ENCODE data around the gene RTP5.

The RTP5 gene

GRCh38 chr2:241857572-241858121, 11.9 kb upstream of the RTP5 start:
- DNase-seq (ENCODE audit: low read depth in 2 of 3, low spot score in 1 of 3): no peak

DNA sequence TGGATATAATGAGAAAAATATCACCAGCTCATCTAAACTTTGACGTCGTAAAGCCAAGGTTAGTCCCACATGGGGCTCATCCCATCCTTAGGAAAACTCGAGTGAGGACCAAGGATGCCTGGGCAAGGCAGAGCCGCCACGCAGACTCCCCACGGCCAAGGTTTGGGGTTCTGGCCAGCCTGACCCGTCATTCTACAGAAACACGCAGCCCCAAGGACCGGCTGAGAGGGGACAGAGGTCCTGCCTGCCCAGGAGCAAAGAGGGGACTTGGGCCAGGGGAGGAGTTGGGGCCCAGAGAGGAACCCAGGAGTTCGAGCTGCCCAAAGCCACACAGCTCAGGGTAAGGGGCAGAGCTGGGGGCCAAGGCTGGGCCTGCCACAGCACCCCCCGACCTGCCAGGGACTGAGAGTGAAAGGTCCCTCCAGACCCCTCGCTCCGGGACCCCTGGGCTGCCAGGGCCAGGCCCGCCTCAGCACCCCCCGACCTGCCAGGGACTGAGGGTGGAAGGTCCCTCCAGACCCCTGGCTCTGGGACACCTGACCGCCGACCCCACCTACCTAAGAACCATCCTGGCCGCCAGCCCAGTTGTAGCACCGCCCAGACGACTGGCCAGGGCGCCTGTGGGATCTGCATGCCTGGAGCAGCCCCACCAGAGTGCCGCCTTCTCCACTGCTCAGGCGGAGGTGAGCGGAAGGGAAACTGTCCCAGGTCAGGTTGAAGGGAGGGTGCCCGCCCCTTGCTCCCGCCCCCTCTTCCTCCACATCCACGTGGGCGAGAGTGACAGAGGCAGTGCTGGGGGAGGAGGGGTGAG, 11.1 kb upstream of the RTP5 start, which contains the start of gene PDCD1:
PDCD1 (minus strand) TSS at position 689 of the 811 bp plus-strand sequence; CDS start at position 633, 56 bp downstream.
- DNase-seq (ENCODE audit: low read depth in 2 of 3, low spot score in 1 of 3): peak; percentile 64 to 69 (median 68)

DNA sequence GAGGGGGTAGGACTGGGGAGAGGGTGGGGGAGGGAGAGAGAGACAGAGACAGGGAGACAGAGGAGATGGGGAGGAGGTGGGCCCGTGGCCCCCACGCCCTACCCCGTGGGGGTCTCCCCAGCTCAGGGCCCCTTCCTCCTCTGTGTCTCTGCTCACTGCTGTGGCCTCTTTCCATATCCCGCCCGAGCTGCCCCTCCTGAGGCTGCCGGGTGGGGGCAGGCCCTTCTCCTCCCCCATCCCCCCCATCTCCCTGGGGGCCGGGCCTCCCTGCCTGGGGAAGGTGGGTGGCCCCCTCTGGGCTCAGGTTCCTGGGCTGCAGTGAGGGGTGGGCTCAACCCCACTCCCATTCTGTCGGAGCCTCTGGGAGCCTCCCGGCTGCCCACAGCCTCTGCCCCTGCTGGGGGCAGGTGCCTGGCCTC, 10.5 kb upstream of the RTP5 start:
- DNase-seq (ENCODE audit: low read depth in 2 of 3, low spot score in 1 of 3): no peak

DNA sequence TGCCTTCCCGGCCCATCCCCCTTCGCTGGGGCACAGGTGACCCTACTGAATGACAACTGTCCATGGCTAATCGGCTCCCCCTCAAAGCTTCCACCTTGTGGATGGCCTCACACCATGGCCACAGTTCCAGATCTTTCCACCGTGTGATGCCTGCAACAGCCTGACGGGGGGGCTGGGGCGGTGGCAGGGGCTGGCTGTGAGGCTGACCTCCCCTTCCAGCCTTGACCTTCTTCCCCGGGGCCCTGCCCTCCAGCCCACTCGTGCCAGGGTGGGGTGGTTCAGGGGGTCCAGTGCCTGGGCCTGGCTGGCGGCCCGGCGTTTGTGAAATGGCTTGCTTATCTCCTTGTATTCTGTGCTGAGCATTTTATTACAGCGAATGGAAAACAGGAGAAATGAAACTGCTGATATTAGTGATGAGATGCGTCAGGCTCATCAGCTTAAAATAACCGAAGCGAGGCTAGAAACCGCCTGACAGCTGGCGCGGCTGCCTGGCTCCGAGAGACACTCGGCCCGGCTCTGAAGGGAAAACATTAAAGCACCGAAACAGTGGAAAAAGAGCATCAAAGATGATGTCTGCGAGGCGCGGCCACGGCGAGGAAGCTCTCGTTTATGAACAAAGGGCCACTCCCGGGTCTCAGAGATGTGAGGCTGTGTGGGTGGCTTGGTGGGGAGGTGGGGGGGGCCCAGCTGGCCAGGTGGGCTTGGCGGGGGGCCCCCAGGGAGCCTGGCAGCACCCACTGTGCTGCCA, 9.9 kb upstream of the RTP5 start:
- peak; percentile 63 to 72 (median 72) for DNase-seq (ENCODE audit: low read depth in 2 of 3, low spot score in 1 of 3)

GRCh38 chr2:241860184-241861078, 9.1 kb upstream of the RTP5 start:
- DNase-seq (ENCODE audit: low read depth in 2 of 3, low spot score in 1 of 3): no peak

GRCh38 chr2:241861264-241861663, 8.3 kb upstream of the RTP5 start:
- DNase-seq (ENCODE audit: low read depth in 2 of 3, low spot score in 1 of 3): no peak

DNA sequence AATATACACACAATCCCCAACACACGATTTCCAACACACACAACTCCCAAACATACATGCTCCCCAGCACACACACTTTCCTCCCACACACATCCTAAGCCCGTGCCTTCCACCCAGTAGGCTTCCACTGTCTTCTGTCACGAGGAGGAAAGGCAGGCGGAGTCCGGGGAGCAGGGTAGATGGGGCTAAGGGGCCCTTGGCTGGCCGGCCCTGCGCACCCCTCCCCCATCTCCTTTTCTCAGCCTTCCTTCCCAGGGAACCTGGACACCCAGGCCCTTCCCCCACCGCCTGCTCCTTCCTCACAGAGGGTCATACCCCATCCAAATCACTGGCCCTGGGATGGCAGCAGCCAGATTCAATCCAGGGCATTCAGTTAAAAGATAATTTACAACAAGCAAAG, 7.4 kb upstream of the RTP5 start:
- DNase-seq (ENCODE audit: low read depth in 2 of 3, low spot score in 1 of 3): no peak

DNA sequence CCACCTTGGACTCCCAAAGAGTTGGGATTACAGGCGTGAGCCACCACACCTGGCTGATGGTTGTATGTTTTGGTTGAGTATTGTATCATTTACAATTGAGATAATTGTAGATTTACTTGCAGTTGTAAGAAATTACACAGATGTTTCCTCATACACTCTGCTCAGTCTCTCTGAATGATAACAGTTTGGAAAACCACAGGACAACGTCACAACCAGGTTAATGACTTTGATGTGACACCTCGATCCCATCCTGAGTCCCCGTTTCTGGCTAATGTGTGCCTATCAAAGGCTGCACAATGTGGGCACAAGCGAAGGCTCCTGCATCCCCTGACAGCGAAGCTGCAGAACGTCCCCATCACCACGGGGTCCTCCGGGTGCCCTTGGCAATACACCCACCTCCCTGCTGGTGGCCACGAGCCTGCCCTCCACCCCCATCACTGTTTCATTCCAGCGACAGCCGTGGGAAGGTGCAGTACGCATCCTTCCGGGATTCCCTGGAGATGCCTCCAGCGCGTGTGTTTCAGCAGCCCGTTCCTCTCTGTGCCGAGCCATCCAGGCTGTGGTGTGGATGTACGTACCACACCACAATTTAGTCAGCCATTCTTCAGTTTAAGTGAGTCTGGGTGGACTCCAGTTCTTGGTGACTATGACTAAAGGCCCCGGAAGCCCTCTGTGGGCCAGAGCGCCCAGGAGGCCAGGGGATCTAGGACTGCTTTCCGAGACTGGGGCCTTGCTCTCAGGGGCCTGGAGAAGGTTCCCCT, 6.6 kb upstream of the RTP5 start:
- no peak for DNase-seq (ENCODE audit: low read depth in 2 of 3, low spot score in 1 of 3)

GRCh38 chr2:241863536-241863954, 6.0 kb upstream of the RTP5 start:
- peak; percentile 61 to 83 (median 73) for DNase-seq (ENCODE audit: low read depth in 2 of 3, low spot score in 1 of 3)

DNA sequence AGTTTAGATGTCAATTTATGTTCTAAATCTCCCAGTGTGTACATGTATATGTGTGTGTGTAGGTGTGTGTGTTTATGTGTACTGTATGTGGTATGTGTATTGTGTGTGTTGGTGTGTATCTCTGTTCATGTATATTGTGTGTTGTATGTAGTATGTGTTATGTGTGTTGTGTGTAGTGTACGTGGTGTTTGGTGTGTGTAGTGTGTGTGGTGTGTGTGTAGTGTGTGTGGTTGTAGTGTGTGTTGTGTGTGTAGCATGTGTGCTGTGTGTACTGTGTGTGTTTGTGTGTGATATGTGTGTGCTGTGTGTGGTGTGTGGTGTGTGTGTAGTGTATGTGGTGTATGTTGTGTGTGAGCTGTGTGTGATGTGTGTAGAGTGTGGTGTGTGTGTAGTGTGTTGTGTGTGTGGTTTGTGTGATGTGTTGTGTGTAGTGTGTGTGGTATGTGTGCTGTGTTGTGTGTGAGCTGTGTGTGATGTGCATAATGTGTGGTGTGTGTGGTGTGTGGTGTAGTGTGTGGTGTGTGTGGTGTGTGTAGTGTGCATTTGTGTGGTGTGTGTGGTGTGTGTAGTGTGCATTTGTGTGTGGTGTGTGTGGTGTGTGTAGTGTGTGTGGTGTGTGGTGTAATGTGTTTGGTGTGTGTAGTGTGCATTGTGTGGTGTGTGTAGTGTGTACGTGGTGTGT, 5.2 kb upstream of the RTP5 start:
- DNase-seq (ENCODE audit: low read depth in 2 of 3, low spot score in 1 of 3): no peak

- DNase-seq (ENCODE audit: low read depth in 2 of 3, low spot score in 1 of 3): no peak
Measured at GRCh38 chr2:241864850-241865213, 4.7 kb upstream of the RTP5 start.

DNA sequence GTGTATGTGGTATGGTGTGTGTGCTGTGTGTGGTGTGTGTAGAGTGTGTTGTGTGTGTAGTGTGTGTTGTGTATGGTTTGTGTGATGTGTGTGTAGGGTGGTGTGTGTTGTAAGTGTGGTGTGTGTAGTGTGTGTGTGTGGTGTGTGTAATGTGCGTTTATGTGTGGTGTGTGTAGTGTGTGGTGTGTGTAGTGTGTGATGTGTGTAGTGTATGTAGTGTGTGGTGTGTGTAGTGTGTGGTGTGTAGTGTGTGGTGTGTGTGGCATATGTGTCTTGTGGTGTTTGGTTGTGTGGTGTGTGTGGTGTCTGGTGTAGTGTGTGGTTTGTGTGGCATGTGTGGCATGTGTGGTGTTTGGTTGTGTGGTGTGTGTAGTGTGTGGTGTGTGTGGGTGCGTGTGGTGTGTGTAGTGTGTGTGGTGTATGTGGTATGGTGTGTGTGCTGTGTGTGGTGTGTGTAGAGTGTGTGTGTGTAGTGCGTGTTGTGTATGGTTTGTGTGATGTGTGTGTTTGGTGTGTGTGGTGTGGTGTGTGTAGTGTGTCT, 4.0 kb upstream of the RTP5 start:
- no peak for DNase-seq (ENCODE audit: low read depth in 2 of 3, low spot score in 1 of 3)

DNA sequence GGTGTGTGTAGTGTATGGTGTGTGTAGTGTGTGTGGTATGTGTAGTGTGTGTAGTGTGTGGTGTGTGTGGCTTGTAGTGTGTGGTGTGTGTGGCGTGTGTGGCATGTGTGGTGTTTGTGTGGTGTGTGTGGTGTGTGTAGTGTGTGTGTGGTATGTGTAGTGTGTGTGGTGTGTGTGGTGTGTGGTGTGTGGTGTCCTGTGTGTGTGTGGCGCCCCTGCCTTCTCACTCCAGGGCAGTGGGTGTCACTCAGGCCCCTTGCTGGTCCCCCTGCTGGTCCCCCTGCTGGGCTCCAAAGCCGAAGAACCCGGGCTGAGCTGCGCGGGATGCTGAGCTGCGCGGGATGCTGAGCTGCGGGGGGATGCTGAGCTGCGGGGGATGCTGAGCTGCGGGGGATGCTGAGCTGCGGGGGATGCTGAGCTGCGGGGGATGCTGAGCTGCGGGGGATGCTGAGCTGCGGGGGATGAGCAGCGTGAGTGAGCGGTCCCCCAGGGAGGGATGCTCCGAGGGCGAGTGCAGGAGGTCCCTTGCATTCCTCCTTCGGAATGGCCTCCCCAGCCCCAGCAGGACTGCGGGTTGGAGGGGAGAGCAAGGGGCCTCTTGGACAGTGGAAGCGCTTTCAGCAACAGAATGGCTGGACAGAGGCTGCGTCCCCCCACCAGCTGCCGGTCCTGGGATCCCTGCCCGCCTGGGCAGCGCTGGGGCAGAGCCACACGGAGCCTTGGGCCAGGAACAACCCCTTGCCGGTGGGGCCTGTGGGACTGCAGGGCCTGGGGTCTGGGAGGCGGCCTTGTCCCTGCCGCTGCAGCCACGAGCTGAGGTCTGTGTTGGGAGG, 3.4 kb upstream of the RTP5 start:
- no peak for DNase-seq (ENCODE audit: low read depth in 2 of 3, low spot score in 1 of 3)

DNA sequence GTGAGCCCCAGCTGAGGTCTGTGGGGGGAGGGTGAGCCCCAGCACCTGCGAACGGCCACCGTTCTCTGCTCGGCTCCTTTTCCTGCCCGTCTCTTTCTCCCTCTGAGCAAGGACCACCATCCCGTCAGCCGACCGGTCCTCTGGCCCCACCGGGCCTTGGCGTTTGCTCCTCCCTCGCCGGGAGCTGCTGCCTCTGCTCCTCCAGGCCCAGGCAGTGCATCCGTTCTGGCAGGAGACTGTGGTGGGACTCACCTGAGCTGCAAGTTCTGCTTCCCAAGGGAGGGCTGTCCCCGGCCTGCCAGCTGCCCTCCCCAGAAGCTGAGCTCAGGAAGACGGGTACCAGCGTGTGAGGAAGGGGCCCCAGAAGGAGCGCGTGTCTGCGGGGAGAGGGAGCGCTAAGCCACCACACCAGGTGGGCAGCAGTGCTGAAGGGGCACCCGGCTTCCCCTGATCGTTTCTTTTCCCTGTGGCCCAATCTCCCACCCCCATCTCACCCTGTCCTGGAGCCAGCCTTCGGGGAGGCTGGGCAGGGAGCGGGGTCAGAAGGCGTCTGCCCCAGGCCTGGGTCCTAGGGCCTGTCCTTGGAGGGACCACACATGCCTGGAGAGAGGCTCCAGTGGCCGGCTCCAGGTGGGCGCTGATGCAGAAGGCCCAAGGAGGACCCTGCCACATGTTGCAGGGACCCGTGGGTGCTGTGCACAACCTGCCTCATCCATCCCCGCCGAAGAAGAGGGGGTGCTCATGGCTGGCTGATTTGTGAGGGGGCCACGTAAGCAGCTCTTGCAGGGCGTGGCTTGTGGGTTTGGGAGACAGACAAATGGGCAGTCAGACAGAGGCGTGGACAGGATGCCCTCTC, 2.5 kb upstream of the RTP5 start:
- DNase-seq (ENCODE audit: low read depth in 2 of 3, low spot score in 1 of 3): no peak

DNA sequence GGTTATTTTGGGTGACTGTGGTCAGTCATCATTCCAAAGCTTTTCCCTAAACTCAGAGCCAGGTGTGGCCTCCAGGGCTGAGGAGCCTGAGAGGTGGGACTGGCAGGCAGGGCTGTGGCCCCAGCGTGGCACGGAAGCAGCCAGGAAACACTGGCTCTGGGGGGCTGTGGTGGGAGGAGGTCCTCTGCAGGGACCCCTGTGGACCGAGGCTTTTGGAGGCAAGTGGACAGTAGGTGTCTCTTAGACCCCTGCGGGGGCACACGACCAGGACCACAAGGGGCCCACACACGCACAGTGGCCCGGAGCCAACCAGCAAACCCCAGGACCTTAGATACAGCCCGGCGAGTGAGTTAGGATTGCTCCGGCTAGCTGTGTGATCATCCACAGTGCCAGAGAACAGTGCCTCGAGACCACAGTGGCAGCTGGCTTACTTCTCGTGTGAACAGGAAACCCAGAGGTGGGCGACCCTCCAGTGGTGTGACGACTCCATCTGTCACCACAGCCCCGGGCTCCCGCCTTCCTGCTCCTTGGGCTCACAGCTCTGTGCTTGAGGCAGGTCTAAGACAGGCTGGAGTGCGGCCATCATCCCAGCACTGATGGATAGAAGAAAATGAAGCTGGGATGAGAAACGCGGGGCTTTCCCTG, 1.6 kb upstream of the RTP5 start:
- no peak for DNase-seq (ENCODE audit: low read depth in 2 of 3, low spot score in 1 of 3)

DNA sequence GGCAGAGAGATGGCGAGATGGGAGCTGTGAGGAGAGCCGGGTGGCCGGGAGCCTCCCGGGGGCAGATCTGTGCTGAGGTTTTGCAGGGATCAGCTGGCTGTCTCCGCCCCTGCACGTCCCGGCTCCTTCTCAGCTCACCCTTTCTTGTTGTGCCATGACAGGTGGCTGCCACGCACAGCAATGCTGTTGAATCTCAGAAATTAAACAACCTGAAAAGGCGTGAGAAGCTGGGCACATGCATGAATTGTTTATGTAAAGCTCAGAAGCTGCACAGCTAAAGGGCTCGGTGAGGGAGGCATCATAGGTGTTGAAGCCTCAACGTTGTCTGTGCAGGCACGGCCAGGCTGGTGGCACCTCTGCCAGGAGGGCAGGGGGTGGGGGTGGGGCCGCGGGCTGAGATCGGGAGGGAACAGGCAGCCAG, 858 bp upstream of the RTP5 start:
- DNase-seq (ENCODE audit: low read depth in 2 of 3, low spot score in 1 of 3): no peak

DNA sequence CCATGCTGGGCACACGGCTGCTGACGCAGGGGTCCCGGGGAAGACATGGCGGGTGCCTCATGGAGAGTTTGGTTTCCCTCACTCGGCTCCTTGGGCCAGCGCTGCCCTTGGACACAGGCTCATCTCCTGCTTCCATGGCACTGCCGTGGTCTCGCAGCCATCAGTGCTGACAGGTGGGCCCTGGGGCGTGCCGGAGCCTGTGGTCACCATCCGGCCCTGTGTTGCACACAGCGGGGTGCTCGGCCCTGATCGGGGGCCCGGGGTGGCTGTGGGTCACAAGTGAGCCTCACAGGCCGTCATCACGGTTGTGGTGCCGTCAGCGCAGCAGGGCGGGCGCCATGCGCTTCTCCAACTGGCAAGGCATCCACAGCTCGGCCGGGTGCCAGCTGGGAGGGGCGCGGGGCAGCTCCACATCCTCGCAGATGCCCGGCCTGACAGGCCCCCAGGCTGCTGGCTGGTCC, 582 bp downstream of the RTP5 start:
- no peak for DNase-seq (ENCODE audit: low read depth in 2 of 3, low spot score in 1 of 3)

Measured in stimulated activated CD4-positive, alpha-beta T cell treated with anti-CD3 and anti-CD28 coated beads, Interleukin-12 subunit alpha, Interleukin-12 subunit beta, amount 100 ng/mL, for 48 hours (primary cell).